Bronchial epithelial cell (primary cell): ENCODE data around the gene THAP2. TPM values are rescaled to one million over a fixed set of nuclear protein-coding genes. Genes with fewer than 3 reads are reported as not detected.

Experiments
- DNase-seq: peaks from one replicate; pipeline ENCODE4 v3.0.0-alpha.2; 2010; ENCODE audit warnings: low read depth
- FAIRE-seq: peaks from 2 replicates; lab custom pipeline; 2011; peaks lifted over from hg19 to GRCh38; lab: Jason Lieb, UNC
- H3K27me3 ChIP-seq: 2 replicates; pipeline ENCODE4 v1.5.1; 2011; ENCODE audit warnings: low read length; ENCODE audit not compliant: control insufficient read depth, insufficient read depth
- H3K36me3 ChIP-seq: 2 replicates; pipeline ENCODE4 v1.5.1; 2011; ENCODE audit warnings: low read length; ENCODE audit not compliant: control insufficient read depth, insufficient read depth
- H3K4me3 ChIP-seq: 2 replicates; pipeline ENCODE4 v1.5.1; 2011; ENCODE audit warnings: mild to moderate bottlenecking, low read depth, low read length, control low read depth
- CTCF ChIP-seq: IDR thresholded peaks from 2 replicates; pipeline ENCODE4 v1.5.1; 2011; ENCODE audit warnings: mild to moderate bottlenecking, moderate library complexity, low read length, control low read depth, inconsistent platforms; ENCODE audit not compliant: insufficient read depth, severe bottlenecking
- total RNA-seq: library from RNA; depleted of rRNA; stranded (reverse); fragments of >200 nt; gene quantifications from 2 replicates; pipeline ENCODE4 v1.2.1, GENCODE V29; 2014

Gene THAP2
- total RNA-seq, 1 donor from 2014 or later: 2.6 TPM

- DNase-seq (no peak), FAIRE-seq (no peak)
- no peak for TF ChIP-seq CTCF
Measured at GRCh38 chr12:71671816-71672215, 7.7 kb downstream of the THAP2 start.

GRCh38 chr12:71682466-71682865 is 18.4 kb downstream of the THAP2 start:
- DNase-seq (peak; percentile 30), FAIRE-seq (no peak)
- H3K4me3 ChIP-seq: no peak overlapping the region
- H3K27me3 ChIP-seq: no peaks in the 10 kb centered on the region
- TF ChIP-seq CTCF: no peak
- no peaks in the 10 kb centered on the region for H3K36me3 ChIP-seq

More at GRCh38 chr12:71671816-71672215, 7.7 kb downstream of the THAP2 start:
- no peaks in the 10 kb centered on the region for H3K27me3 ChIP-seq
- no peak overlapping the region for H3K4me3 ChIP-seq
- no peaks in the 10 kb centered on the region for H3K36me3 ChIP-seq

- Histone ChIP-seq H3K36me3 (no peaks in the 10 kb centered on the region), H3K27me3 (no peaks in the 10 kb centered on the region), H3K4me3 (no peak overlapping the region)
- TF ChIP-seq CTCF: no peak
- FAIRE-seq (no peak), DNase-seq (no peak)
Measured at GRCh38 chr12:71683633-71684032, 19.5 kb downstream of the THAP2 start.

GRCh38 chr12:71684081-71684480 is 20.0 kb downstream of the THAP2 start:
- Histone ChIP-seq H3K36me3 (no peaks in the 10 kb centered on the region), H3K4me3 (no peak overlapping the region), H3K27me3 (no peaks in the 10 kb centered on the region)
- no peak for TF ChIP-seq CTCF
- DNase-seq (no peak), FAIRE-seq (no peak)

- no peaks in the 10 kb centered on the region for H3K27me3 ChIP-seq
- FAIRE-seq (no peak), DNase-seq (no peak)
- no peaks in the 10 kb centered on the region for H3K36me3 ChIP-seq
- peak overlapping the region; percentile 58 for H3K4me3 ChIP-seq
- no peak for TF ChIP-seq CTCF
Measured at GRCh38 chr12:71685312-71685906, 21.3 kb downstream of the THAP2 start.
